Vagina (tissue), 2 donors: ENCODE results near the gene CZIB. TPM values are rescaled to one million over a fixed set of nuclear protein-coding genes. Genes with fewer than 3 reads are reported as not detected.

Experiments used
- DNase-seq, 2 donors: peaks; one replicate each; pipeline ENCODE4 v3.0.0-alpha.2; 2017; ENCODE audit errors: extremely low spot score in 2 of 2
- H3K27ac ChIP-seq: fragments of 200-600 bp; sonication (generic); one replicate; pipeline ENCODE4 v1.5.1; 2019
- H3K27me3 ChIP-seq: fragments of 200-600 bp; sonication (generic); one replicate; pipeline ENCODE4 v1.5.1; 2019
- H3K36me3 ChIP-seq, 2 donors: fragments of 200-600 bp; sonication (generic); one replicate each; pipeline ENCODE4 v1.5.1; 2017 to 2019
- H3K4me1 ChIP-seq: fragments of 200-600 bp; sonication (generic); one replicate; pipeline ENCODE4 v1.5.1; 2019
- H3K4me3 ChIP-seq, 2 donors: fragments of 200-600 bp; sonication (generic); 1 replicate in 1 of 2; 2 replicates in 1 of 2; pipeline ENCODE4 v1.5.1; 2016 to 2019
- H3K9me3 ChIP-seq: fragments of 200-600 bp; sonication (generic); one replicate; pipeline ENCODE4 v1.5.1; 2019
- CTCF ChIP-seq, 3 experiments: fragments of 450-650 bp in 2 of 3; fragments of 200-600 bp in 1 of 3; sonication (generic) in 1 of 3; IDR thresholded peaks; one replicate each; pipeline ENCODE4 v1.5.1; 2017 to 2019; ENCODE audit warnings: antibody characterized with exemption in 3 of 3, mild to moderate bottlenecking in 2 of 3, moderate library complexity in 2 of 3
- POLR2A ChIP-seq, 2 donors: fragments of 450-650 bp; IDR thresholded peaks; one replicate each; pipeline ENCODE4 v1.6.1; 2017; ENCODE audit warnings: antibody characterized with exemption in 2 of 2, mild to moderate bottlenecking in 2 of 2, moderate library complexity in 2 of 2
- POLR2AphosphoS5 ChIP-seq, 2 donors: sonication (generic); formaldehyde crosslinking; IDR thresholded peaks; one replicate each; pipeline ENCODE4 v1.9.0; 2017; ENCODE audit warnings: antibody characterized with exemption in 2 of 2, mild to moderate bottlenecking in 2 of 2, low read depth in 1 of 2; ENCODE audit not compliant: insufficient read depth in 1 of 2
- intact Hi-C: fragments of 100-400 bp; cut with DNase I; formaldehyde crosslinking; loops from one replicate; pipeline ENCODE4 v1.15.1; 2023
- total RNA-seq: library from RNA; depleted of rRNA; stranded (reverse); fragments of >200 nt; gene quantifications from one replicate; pipeline ENCODE4 v1.2.3, GENCODE V29; 2016

CZIB gene
- total RNA-seq, 1 donor from 2014 or later: 50.6 TPM

- H3K36me3 ChIP-seq: no peaks in the 10 kb centered on the region
- no peak overlapping the region for H3K27ac ChIP-seq
- DNase-seq: no peak
- no peak overlapping the region for H3K4me3 ChIP-seq
- no peaks in the 10 kb centered on the region for H3K4me1 ChIP-seq
- TF ChIP-seq POLR2A (IDR thresholded peaks at IDR 0.05) (no peak), CTCF (IDR thresholded peaks at IDR 0.05) (no peak), POLR2AphosphoS5 (IDR thresholded peaks at IDR 0.05; ENCODE audit: insufficient read depth in 1 of 2, low read depth in 1 of 2) (no peak)
- intact Hi-C loops: no loop called here
- H3K9me3 ChIP-seq: no peaks in the 10 kb centered on the region
- no peaks in the 10 kb centered on the region for H3K27me3 ChIP-seq
Observed at GRCh38 chr1:53166366-53166765, 54.1 kb downstream of the CZIB start.

- no peaks in the 10 kb centered on the region for H3K36me3 ChIP-seq
- no peaks in the 10 kb centered on the region for H3K27me3 ChIP-seq
- H3K4me1 ChIP-seq: no peaks in the 10 kb centered on the region
- H3K27ac ChIP-seq: no peak overlapping the region
- H3K4me3 ChIP-seq: no peak overlapping the region
- intact Hi-C loops: no loop called here
- H3K9me3 ChIP-seq: no peaks in the 10 kb centered on the region
- TF ChIP-seq POLR2AphosphoS5 (IDR thresholded peaks at IDR 0.05; ENCODE audit: insufficient read depth in 1 of 2, low read depth in 1 of 2): no peak
- no peak for TF ChIP-seq POLR2A (IDR thresholded peaks at IDR 0.05)
- no peak for TF ChIP-seq CTCF (IDR thresholded peaks at IDR 0.05)
- DNase-seq: no peak
Observed at GRCh38 chr1:53165408-53165961, 54.9 kb downstream of the CZIB start.

Other genes starting within 250 kb of the CZIB start
- gene PODN, start 158.4 kb downstream of the CZIB start, total RNA-seq: 207 TPM
- not detected for gene SLC1A7, start 78.0 kb downstream of the CZIB start, total RNA-seq
- gene CPT2, start 23.8 kb downstream of the CZIB start, total RNA-seq: 16.7 TPM
- gene MAGOH, start 17.9 kb upstream of the CZIB start, total RNA-seq: 23.6 TPM
- gene LRP8, start 107.4 kb upstream of the CZIB start, total RNA-seq: 21.1 TPM
- not detected for gene DMRTB1, start 238.8 kb upstream of the CZIB start, total RNA-seq